NT2/D1 (cell line): Measurements from ENCODE around the gene WDR48.

Experiments used
- YY1 ChIP-seq: IDR thresholded peaks from 2 replicates; pipeline ENCODE4 v1.6.1; 2011; ENCODE audit not compliant: insufficient read length, insufficient read depth
- ZNF274 ChIP-seq: IDR thresholded peaks from 2 replicates; pipeline ENCODE4 v1.6.1; 2011; ENCODE audit warnings: mild to moderate bottlenecking, low read depth, low read length

DNA sequence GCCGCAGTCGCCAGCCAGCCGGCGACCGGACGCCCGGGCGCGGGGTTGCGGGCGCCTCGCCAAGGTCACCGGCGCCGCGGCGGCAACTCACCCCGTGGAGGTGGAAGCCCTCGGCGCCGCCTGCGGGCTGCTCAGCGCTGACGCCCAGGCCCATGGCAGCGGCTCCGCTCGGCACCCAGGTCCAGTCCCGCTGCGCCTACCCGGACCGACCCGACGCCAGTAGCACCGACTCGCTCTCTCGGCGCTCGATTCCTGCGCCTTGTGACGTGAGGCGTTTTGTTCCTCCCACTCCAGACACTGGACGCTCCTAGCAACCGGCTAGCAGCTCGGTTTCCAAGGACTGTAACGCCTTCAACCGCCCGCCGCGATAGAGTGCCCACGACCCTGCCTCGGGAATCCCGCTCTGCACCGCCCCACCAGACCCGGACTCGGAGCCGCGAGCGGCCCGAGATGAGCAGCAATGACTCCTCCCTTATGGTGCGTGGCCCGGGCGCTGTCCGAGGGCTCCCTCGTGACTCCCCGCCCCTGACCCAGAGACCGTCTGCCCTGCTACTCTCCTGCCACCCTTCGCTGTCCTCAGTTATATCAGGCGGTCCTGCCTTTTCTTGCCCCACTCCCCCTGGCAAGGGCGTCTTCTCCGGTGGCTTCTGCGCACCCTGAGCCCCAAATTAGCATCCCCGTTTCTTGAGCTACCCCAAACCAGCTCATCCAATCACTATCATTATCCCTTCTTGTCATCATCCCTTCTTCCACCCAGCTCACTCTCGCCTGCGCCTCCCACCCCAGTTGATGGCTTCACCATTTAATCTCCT, 55.8 kb downstream of the WDR48 start, which contains the start of the genes GORASP1 and TTC21A:
- TF ChIP-seq ZNF274, result no peak
- no peak for TF ChIP-seq YY1
